ENCODE measurements around the gene PARD3.

The PARD3 gene

DNA sequence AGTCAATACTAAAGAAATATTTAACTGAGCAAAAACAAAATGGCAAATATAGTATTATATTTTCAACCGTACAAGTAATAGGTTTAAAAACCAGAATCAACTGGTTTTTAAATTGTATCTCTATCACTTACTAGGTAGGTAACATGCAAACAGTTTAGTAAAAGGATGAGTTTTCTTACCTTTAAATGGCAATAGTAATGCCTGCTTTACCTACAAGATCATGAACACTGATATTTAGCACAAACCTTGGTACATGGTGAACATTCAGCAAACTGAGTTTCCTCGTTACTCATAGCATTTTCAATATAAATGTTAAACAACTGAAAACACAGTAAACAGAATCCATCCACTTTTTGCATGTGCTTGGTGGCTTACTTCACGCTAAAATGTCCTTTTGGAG lies 389.1 kb downstream of the PARD3 start:
- TF ChIP-seq, protein P1, sequence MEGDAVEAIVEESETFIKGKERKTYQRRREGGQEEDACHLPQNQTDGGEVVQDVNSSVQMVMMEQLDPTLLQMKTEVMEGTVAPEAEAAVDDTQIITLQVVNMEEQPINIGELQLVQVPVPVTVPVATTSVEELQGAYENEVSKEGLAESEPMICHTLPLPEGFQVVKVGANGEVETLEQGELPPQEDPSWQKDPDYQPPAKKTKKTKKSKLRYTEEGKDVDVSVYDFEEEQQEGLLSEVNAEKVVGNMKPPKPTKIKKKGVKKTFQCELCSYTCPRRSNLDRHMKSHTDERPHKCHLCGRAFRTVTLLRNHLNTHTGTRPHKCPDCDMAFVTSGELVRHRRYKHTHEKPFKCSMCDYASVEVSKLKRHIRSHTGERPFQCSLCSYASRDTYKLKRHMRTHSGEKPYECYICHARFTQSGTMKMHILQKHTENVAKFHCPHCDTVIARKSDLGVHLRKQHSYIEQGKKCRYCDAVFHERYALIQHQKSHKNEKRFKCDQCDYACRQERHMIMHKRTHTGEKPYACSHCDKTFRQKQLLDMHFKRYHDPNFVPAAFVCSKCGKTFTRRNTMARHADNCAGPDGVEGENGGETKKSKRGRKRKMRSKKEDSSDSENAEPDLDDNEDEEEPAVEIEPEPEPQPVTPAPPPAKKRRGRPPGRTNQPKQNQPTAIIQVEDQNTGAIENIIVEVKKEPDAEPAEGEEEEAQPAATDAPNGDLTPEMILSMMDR (IDR thresholded peaks at IDR 0.05; ENCODE audit: control insufficient read depth, extremely low read depth, insufficient read depth), result no peak
- no peak for DNase-seq (ENCODE audit: low read depth)
- no peak overlapping the region for H3K4me3 ChIP-seq (ENCODE audit: low read depth, low read length)

DNA sequence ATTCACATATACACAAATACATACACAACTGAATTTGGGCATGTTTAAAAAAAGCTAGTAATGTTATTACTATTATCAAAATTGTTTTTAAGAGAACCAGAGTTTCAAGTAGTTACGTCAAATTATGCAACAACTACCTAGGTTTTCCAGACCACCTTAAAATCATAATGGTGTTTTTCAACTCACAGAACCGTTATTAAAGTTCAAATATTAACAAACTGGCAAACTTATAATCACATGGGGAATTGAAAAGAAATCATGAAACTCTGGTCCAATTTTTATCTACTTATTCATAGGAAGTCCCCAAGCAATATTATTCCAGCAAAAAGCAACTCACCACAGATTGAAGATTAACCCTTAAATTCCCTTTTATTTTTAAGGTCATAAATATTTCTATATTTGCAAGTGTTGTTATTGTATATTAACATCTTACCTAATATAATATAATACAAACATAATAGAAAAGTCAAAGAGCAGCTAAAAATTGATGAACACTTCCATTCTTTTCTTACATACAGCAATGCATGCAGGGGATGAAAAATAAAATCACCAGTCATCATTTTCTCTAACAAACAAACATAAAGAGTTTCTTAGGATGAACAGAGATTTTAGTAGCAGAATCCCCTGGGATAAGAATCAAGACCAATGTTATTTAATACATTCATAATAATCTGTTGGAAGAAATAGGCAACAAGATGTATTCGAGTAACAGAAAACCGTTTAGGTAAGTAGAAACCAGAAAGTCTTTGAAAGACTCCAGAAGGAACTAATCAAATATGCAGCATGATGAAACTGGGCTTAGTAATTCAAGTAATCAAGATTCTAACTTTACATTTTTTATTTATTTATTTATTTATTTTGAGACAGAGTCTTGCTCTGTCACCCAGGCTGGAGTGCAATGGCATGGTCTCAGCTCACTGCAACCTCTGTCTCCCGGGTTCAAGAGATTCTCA lies 391.1 kb downstream of the PARD3 start:
- TF ChIP-seq, protein P1 (IDR thresholded peaks at IDR 0.05; ENCODE audit: control insufficient read depth, extremely low read depth, insufficient read depth), result no peak
- no peak overlapping the region for H3K4me3 ChIP-seq (ENCODE audit: low read depth, low read length)
- DNase-seq (ENCODE audit: low read depth), result no peak

DNA sequence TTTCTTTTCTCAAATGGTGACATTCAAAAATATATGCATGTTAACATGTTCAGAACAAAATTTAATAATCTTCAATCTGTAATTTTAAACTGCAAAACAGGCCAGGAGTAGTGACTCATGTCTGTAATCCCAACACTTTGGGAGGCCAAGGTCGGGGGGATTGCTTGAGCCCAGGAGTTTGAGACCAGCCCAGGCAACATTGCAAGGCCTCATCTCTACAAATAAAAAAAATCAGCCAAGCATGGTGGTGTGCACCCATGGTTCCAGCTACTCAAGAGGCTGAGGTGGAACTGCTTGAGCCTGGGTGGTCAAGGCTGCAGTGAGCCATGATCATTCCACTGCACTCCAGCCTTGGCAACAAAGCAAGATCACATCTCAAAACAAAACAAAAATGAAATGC lies 394.3 kb downstream of the PARD3 start:
- TF ChIP-seq, protein P1 (IDR thresholded peaks at IDR 0.05; ENCODE audit: control insufficient read depth, extremely low read depth, insufficient read depth), result no peak
- H3K4me3 ChIP-seq (ENCODE audit: low read depth, low read length), result no peak overlapping the region
- no peak for DNase-seq (ENCODE audit: low read depth)

DNA sequence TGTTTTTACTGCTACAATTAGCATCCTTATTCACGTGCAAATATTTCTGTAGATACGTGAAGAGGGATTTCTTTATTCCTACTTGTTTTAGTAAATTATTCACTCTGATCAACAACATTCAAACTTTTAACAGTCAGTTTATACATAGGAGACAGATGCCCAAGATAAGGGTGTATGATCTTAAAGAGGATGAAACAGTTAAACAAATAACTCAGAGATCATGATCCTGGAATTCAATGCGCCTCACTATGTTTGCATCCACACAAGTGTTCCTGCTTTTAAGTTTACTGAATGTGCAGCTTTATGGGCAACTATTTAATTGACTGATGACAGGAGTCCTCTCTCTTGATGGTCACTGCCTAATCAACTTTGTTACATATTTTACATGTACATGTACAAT lies 394.8 kb downstream of the PARD3 start:
- no peak overlapping the region for H3K4me3 ChIP-seq (ENCODE audit: low read depth, low read length)
- TF ChIP-seq, protein P1 (IDR thresholded peaks at IDR 0.05; ENCODE audit: control insufficient read depth, extremely low read depth, insufficient read depth), result no peak
- DNase-seq (ENCODE audit: low read depth), result peak; percentile 53

DNA sequence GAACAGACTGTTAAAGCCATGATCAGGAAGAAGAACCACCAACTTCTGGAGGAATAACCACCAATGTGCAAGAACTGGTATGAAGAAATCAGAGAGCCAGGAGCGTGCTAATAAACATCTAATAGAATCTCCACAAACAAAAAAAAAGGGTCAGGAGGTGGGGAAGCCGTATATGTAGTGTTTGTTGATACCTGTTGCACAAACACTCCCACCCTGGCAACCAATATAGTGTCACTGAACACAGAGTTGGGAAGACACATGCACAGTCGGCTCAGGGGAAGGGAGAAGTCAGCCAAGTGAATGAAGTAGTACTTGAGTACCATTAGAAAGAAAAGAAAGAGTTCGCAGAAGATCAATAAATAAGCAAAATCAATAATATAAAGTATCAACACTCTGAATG lies 400.1 kb downstream of the PARD3 start:
- TF ChIP-seq, protein P1 (IDR thresholded peaks at IDR 0.05; ENCODE audit: control insufficient read depth, extremely low read depth, insufficient read depth), result no peak
- peak; percentile 58 for DNase-seq (ENCODE audit: low read depth)
- no peak overlapping the region for H3K4me3 ChIP-seq (ENCODE audit: low read depth, low read length)

DNA sequence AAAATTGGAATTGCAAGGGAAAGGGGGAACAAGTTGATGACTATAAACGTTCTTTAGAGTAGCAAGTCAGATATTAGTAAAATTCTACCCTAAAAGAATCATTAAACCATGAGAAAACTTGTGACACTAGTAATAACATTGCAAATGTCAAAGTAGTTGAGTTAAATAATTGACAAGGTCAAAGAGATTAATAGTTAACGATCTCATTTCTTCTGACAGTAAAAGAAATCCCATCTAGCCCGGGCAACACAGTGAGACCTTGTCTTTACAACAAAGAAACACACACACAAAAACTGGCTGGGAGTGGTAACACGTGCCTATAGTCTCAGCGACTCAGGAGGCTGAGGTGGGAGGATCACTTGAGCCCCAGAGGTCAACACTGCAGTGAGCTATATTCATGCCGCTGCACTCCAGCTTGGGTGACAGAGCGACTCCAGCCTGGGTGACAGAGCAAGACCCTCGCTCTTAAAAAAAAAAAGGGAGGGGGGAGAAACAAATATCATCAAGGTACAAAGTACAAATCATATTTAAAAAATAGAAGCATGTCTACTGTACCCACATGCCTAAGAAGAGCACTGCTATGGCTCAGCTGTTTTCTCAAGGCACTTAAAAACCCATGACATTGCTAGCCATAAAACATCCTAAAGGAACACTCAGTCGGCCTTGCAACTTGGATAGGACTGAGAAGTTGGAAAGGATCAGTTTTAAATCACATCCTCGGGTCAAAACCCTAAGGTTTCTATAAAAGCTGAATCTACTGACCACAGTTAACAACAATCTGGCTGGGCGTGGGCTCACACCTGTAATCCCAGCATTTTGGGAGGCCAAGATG lies 401.1 kb downstream of the PARD3 start:
- no peak overlapping the region for H3K4me3 ChIP-seq (ENCODE audit: low read depth, low read length)
- TF ChIP-seq, protein P1 (IDR thresholded peaks at IDR 0.05; ENCODE audit: control insufficient read depth, extremely low read depth, insufficient read depth), result no peak
- no peak for DNase-seq (ENCODE audit: low read depth)
